Upper lobe of left lung (tissue), 4 donors: ENCODE measurements around the gene S100A7.
"Not testable (repeated sequence)": the region's sequence is repeated elsewhere in the genome, so short reads cannot be mapped to it uniquely, and the experiment has no call there.

ENCODE experiments used
- POLR2A ChIP-seq, 4 donors: fragments of 450-650 bp; IDR thresholded peaks; one replicate each; pipeline ENCODE4 v1.5.1; 2016 to 2017; ENCODE audit warnings: antibody characterized with exemption in 4 of 4, mild to moderate bottlenecking in 2 of 4
- TF ChIP-seq, protein P1 (sequence below), 6 experiments: fragments of 450-650 bp in 4 of 6; fragments of 200-600 bp in 2 of 6; sonication (generic) in 2 of 6; IDR thresholded peaks; one replicate each; pipeline ENCODE4 v1.5.1; 2016 to 2019; ENCODE audit warnings: antibody characterized with exemption in 6 of 6

DNA sequence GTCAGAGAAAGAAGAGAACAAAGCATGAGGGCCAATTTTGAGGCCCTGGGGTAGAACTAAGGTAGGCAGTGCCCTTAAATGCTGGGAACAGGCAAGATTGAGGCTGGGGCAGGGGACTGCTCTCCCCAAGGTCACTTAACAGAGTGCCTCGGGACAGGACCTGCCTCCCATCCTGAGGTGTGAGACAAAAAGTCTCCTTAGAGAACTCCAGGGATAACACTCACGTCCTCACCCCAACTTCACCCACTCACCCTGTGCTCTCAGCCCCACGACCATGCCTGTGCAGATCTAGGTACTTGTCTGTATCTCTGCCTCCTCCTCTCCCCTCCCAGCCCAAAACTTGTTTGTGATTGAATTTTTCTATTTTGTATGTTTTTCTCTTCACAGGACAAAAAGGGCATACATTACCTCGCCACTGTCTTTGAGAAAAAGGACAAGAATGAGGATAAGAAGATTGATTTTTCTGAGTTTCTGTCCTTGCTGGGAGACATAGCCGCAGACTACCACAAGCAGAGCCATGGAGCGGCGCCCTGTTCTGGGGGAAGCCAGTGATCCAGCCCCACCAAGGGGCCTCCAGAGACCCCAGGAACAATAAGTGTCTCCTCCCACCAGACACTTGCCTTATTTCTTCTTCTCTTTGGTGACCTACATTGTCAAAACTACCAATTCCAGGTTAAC is 41.6 kb downstream of the S100A7 start:
- TF ChIP-seq, protein P1, sequence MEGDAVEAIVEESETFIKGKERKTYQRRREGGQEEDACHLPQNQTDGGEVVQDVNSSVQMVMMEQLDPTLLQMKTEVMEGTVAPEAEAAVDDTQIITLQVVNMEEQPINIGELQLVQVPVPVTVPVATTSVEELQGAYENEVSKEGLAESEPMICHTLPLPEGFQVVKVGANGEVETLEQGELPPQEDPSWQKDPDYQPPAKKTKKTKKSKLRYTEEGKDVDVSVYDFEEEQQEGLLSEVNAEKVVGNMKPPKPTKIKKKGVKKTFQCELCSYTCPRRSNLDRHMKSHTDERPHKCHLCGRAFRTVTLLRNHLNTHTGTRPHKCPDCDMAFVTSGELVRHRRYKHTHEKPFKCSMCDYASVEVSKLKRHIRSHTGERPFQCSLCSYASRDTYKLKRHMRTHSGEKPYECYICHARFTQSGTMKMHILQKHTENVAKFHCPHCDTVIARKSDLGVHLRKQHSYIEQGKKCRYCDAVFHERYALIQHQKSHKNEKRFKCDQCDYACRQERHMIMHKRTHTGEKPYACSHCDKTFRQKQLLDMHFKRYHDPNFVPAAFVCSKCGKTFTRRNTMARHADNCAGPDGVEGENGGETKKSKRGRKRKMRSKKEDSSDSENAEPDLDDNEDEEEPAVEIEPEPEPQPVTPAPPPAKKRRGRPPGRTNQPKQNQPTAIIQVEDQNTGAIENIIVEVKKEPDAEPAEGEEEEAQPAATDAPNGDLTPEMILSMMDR (IDR thresholded peaks at IDR 0.05): not testable (repeated sequence)
- TF ChIP-seq POLR2A (IDR thresholded peaks at IDR 0.05): not testable (repeated sequence)
